ENCODE results near the gene CEBPZOS.

- TF ChIP-seq POLR2A (IDR thresholded peaks at IDR 0.05; ENCODE audit: low read depth, low read length) (no peak), CTCF (IDR thresholded peaks at IDR 0.05 in 2 of 3, conservative IDR thresholded peaks at IDR 0.05 in 1 of 3; ENCODE audit: control insufficient read depth in 2 of 3, extremely low read depth in 1 of 3, insufficient read depth in 1 of 3, low read depth in 3 of 3, low read length in 3 of 3) (no peak), BCL11A (IDR thresholded peaks at IDR 0.05; ENCODE audit: low read depth, low read length) (no peak), CREM (IDR thresholded peaks at IDR 0.05; ENCODE audit: low read depth) (no peak)
These were observed 6.7 kb upstream of the CEBPZOS start for GRCh38 chr2:37189452-37190153.
